MCF 10A (cell line): ENCODE results near the gene B3GALNT1. TPM values are rescaled to one million over a fixed set of nuclear protein-coding genes. Genes with fewer than 3 reads are reported as not detected.

ENCODE experiments used
- BruUV-seq: library from RNA; stranded (reverse); fragments of 400-500 nt; replicated peaks from 2 replicates; lab custom pipeline; 2021; lab: Mats Ljungman, UMichigan
- CTCF ChIA-PET: fragments of 300-600 bp; sonication (Branson Sonifier 250); formaldehyde crosslinking; extraction: SDS; loops from one replicate; lab custom pipeline; 2021; ENCODE audit warnings: antibody characterized with exemption, inconsistent platforms; lab: Yijun Ruan, JAX
- POLR2A ChIA-PET: fragments of 300-600, 350-650 bp; sonication (Branson Sonifier 250); formaldehyde crosslinking; extraction: SDS; loops from one replicate; lab custom pipeline; 2020; ENCODE audit warnings: antibody characterized with exemption, inconsistent platforms; lab: Yijun Ruan, JAX
- DNase-seq: peaks from one replicate; pipeline ENCODE4 v3.0.0-alpha.2; 2018; ENCODE audit not compliant: unreplicated experiment
- H3K27ac Mint-ChIP-seq: one replicate; pipeline ENCODE4 v1.8.0; 2022; ENCODE audit warnings: mild to moderate bottlenecking, low read depth, mixed read lengths; ENCODE audit not compliant: unreplicated experiment
- H3K27me3 Mint-ChIP-seq: one replicate; pipeline ENCODE4 v1.8.0; 2022; ENCODE audit warnings: mixed read lengths; ENCODE audit not compliant: insufficient read depth, unreplicated experiment
- H3K36me3 Mint-ChIP-seq: one replicate; pipeline ENCODE4 v1.8.0; 2022; ENCODE audit warnings: mild to moderate bottlenecking, moderate library complexity, mixed read lengths; ENCODE audit not compliant: insufficient read depth, unreplicated experiment
- H3K4me1 Mint-ChIP-seq: one replicate; pipeline ENCODE4 v1.8.0; 2022; ENCODE audit warnings: mixed read lengths; ENCODE audit not compliant: insufficient read depth, unreplicated experiment
- H3K4me3 Mint-ChIP-seq: one replicate; pipeline ENCODE4 v1.8.0; 2022; ENCODE audit warnings: mild to moderate bottlenecking, moderate library complexity, mixed read lengths; ENCODE audit not compliant: unreplicated experiment
- H3K9me3 Mint-ChIP-seq: one replicate; pipeline ENCODE4 v1.8.0; 2022; ENCODE audit warnings: mixed read lengths; ENCODE audit not compliant: unreplicated experiment
- intact Hi-C: fragments of 100-400 bp; cut with micrococcal nuclease; formaldehyde crosslinking; loops from 2 replicates; pipeline ENCODE4 v1.14.1; 2022
- total RNA-seq: library from RNA; stranded (reverse); gene quantifications from 2 replicates; pipeline ENCODE4 v1.2.3, GENCODE V29; 2022
- TF ChIP-seq, protein P1 (sequence below): fragments of 200-600 bp; IDR thresholded peaks from one replicate; pipeline ENCODE4 v1.8.0; 2022; ENCODE audit warnings: antibody characterized with exemption, mild to moderate bottlenecking; ENCODE audit not compliant: unreplicated experiment

The B3GALNT1 gene
- total RNA-seq, 1 experiment from 2014 or later: 3.6 TPM

DNA sequence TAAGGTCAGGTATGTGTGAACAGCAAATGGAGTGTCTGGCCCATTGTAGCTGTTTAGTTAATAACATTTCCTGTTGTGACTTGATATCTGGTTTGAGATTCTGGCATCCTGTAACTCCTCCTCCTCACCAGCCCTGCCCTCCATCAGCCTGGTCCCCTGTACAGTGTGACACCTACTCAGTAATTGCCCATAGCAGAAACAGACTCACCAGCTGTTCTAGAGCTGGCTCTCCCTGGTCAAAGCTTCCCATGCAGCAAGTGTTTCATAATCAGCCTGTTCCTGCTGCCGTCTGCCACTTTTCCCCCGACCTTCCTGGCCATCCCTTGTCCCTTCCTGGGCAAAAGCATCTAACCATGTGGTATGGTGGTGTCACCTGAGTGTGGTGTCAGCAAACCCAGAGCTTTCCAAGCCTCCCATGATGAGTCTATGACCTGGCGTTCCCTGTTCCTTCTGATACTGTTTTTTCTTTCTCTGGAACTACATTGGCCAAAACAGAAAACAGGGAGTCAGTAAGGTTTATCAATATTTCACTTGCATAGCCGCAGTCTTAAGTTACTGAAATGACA, 55.4 kb downstream of the B3GALNT1 start:
- H3K4me1 Mint-ChIP-seq: no peaks in the 10 kb centered on the region
- no TSS peak for BruUV-seq
- ChIA-PET CTCF (no interaction called here), POLR2A (interaction anchor here (0.9 kb wide), 1 partner anchor 15 kb away, joined by 3 read pairs; no protein-coding TSS in a partner anchor)
- H3K27ac Mint-ChIP-seq: no peak overlapping the region
- intact Hi-C loops: no loop called here
- no peak for DNase-seq
- no peak overlapping the region for H3K4me3 Mint-ChIP-seq
- TF ChIP-seq, protein P1, sequence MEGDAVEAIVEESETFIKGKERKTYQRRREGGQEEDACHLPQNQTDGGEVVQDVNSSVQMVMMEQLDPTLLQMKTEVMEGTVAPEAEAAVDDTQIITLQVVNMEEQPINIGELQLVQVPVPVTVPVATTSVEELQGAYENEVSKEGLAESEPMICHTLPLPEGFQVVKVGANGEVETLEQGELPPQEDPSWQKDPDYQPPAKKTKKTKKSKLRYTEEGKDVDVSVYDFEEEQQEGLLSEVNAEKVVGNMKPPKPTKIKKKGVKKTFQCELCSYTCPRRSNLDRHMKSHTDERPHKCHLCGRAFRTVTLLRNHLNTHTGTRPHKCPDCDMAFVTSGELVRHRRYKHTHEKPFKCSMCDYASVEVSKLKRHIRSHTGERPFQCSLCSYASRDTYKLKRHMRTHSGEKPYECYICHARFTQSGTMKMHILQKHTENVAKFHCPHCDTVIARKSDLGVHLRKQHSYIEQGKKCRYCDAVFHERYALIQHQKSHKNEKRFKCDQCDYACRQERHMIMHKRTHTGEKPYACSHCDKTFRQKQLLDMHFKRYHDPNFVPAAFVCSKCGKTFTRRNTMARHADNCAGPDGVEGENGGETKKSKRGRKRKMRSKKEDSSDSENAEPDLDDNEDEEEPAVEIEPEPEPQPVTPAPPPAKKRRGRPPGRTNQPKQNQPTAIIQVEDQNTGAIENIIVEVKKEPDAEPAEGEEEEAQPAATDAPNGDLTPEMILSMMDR: no peak
- H3K9me3 Mint-ChIP-seq: no peaks in the 10 kb centered on the region
- H3K36me3 Mint-ChIP-seq: peaks cover 3% of the 10 kb centered on the region
- H3K27me3 Mint-ChIP-seq: no peaks in the 10 kb centered on the region

DNA sequence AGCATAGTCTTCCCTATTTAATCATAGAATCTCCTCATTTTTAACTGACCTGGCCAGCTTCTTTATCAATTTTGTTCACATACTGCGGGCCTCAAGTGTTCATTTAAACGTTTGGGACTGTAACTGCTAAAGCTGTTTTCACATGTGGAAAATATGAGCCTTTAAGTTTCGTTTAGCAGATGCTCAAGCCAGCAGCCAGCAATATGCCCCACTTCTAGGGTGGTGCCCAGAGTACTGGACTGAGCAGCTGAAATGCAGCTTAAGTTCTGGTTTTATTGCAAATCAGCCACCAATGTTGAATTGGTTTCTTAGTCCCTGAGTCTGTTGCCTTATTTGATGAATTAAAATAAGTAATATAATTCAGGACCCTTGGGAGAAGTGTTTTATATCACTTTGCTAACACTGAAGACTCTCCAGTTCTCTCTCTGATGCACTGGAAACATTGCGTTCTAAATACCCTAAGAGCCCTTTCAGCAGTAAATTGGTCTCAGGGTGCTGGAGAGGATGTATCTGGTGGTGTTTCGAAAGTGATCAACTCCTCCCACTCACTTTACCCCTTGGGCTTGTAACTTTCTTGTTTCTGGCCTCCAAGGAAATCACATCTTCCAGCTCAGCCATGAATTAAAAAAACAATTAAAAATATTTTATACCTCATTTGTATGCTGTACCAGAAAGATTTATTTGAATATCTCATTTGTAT, 61.7 kb downstream of the B3GALNT1 start:
- Mint-ChIP-seq H3K36me3 (peaks cover 7% of the 10 kb centered on the region), H3K27ac (no peak overlapping the region), H3K4me1 (no peaks in the 10 kb centered on the region), H3K4me3 (no peak overlapping the region), H3K27me3 (no peaks in the 10 kb centered on the region), H3K9me3 (peaks cover 4% of the 10 kb centered on the region)
- CTCF ChIA-PET: interaction anchor here (0.6 kb wide), 1 partner anchor 16 kb away, joined by 3 read pairs; no protein-coding TSS in a partner anchor
- POLR2A ChIA-PET: no interaction called here
- BruUV-seq: no TSS peak
- TF ChIP-seq, protein P1: no peak
- intact Hi-C loops: no loop called here
- DNase-seq: no peak

DNA sequence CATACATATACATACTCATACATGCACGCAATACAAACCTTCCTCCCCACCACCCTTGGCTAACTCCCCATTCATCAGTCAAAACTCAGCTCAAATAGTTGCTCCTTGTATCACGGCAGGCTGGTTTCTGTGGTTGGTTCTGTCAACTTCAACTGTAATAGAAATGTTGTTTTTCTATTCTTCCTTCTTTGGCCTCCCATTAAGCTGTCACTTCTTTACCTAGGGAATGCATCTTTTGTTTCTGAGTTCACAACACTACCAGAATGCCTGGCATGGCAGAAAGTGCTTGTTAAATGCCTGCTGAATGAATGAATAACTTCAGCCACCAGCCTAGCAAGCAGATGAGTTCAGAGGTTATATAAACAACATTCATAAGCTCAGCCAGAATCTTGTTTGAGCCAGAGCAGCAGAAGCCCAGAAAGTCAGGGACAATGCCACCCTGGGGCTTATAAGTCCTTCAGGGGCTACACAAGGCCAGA, 63.1 kb downstream of the B3GALNT1 start:
- ChIA-PET POLR2A (interaction anchor here (0.6 kb wide), 1 partner anchor 106 kb away, joined by 3 read pairs; no protein-coding TSS in a partner anchor), CTCF (interaction anchor here (0.7 kb wide), 1 partner anchor 418 kb away, joined by 4 read pairs; no protein-coding TSS in a partner anchor)
- intact Hi-C loops: no loop called here
- H3K9me3 Mint-ChIP-seq: peaks cover 8% of the 10 kb centered on the region
- TF ChIP-seq, protein P1: no peak
- no peak overlapping the region for H3K4me3 Mint-ChIP-seq
- H3K27ac Mint-ChIP-seq: no peak overlapping the region
- H3K27me3 Mint-ChIP-seq: no peaks in the 10 kb centered on the region
- H3K4me1 Mint-ChIP-seq: no peaks in the 10 kb centered on the region
- peaks cover 7% of the 10 kb centered on the region for H3K36me3 Mint-ChIP-seq
- BruUV-seq: no TSS peak
- no peak for DNase-seq

DNA sequence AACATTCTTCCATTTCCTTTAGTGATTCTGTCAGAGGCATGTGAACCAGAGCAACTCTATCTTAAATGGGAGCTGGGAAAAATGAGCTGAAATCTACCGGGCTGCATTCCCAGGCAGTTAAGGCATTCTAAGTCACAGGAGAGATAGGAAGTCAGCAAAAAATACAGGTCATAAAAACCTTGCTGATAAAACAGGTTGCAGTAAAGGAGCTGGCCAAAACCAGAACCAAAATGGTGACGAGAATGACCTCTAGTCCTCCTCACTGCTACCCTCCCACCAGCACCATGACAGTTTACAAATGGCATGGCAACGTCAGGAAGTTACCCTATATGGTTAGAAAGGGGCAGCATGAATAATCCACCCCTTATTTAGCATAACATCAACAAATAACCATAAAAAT, 66.4 kb downstream of the B3GALNT1 start:
- POLR2A ChIA-PET: no interaction called here
- peaks cover 8% of the 10 kb centered on the region for H3K9me3 Mint-ChIP-seq
- BruUV-seq: no TSS peak
- H3K27ac Mint-ChIP-seq: no peak overlapping the region
- H3K4me1 Mint-ChIP-seq: no peaks in the 10 kb centered on the region
- no peaks in the 10 kb centered on the region for H3K27me3 Mint-ChIP-seq
- intact Hi-C loops: no loop called here
- no peak for DNase-seq
- H3K36me3 Mint-ChIP-seq: no peaks in the 10 kb centered on the region
- TF ChIP-seq, protein P1: no peak
- CTCF ChIA-PET: no interaction called here
- no peak overlapping the region for H3K4me3 Mint-ChIP-seq
